MM.1S (cell line): ENCODE results near the gene ZPR1.

ENCODE experiments used
- DNase-seq: peaks from one replicate; pipeline ENCODE4 v3.0.0-alpha.2; 2015
- H2AFZ ChIP-seq: fragments of 300-600 bp; sonication (generic); 2 replicates; pipeline ENCODE4 v1.6.0; 2016; ENCODE audit warnings: antibody characterized with exemption, low read length
- H3F3A ChIP-seq: fragments of 300-600 bp; sonication (generic); 2 replicates; pipeline ENCODE4 v1.6.1; 2016; ENCODE audit warnings: mild to moderate bottlenecking, antibody characterized with exemption, low read length, moderate library complexity, mixed read lengths; ENCODE audit not compliant: insufficient read depth
- H3K27ac ChIP-seq: fragments of 300-600 bp; sonication (generic); 2 replicates; pipeline ENCODE4 v1.5.1; 2016; ENCODE audit warnings: mild to moderate bottlenecking, low read length
- H3K27me3 ChIP-seq: fragments of 300-600 bp; sonication (generic); replicated peaks from 2 replicates; pipeline ENCODE4 v1.6.0; 2016; ENCODE audit warnings: low read length; ENCODE audit not compliant: insufficient read depth
- H3K36me3 ChIP-seq: fragments of 300-600 bp; sonication (generic); replicated peaks from 2 replicates; pipeline ENCODE4 v1.6.1; 2016; ENCODE audit warnings: mild to moderate bottlenecking, low read length, mixed read lengths; ENCODE audit not compliant: insufficient read depth
- H3K4me1 ChIP-seq: fragments of 300-600 bp; sonication (generic); 2 replicates; pipeline ENCODE4 v1.6.1; 2016; ENCODE audit warnings: low read length, mixed read lengths
- H3K4me2 ChIP-seq: fragments of 300-600 bp; sonication (generic); 2 replicates; pipeline ENCODE4 v1.6.0; 2016; ENCODE audit warnings: low read depth, low read length
- H3K4me3 ChIP-seq: fragments of 300-600 bp; sonication (generic); 2 replicates; pipeline ENCODE4 v1.5.1; 2016; ENCODE audit warnings: low read length, mixed read lengths
- H3K79me2 ChIP-seq: fragments of 300-600 bp; sonication (generic); 2 replicates; pipeline ENCODE4 v1.6.1; 2016; ENCODE audit warnings: mixed run types, low read length, mixed read lengths
- H3K9ac ChIP-seq: fragments of 300-600 bp; sonication (generic); 2 replicates; pipeline ENCODE4 v1.6.1; 2016; ENCODE audit warnings: low read length, mixed read lengths
- H3K9me2 ChIP-seq: fragments of 300-600 bp; sonication (generic); replicated peaks from 2 replicates; pipeline ENCODE4 v1.6.1; 2016; ENCODE audit warnings: mild to moderate bottlenecking, low read length, mixed read lengths; ENCODE audit not compliant: insufficient read depth
- H3K9me3 ChIP-seq: fragments of 300-600 bp; sonication (generic); replicated peaks from 2 replicates; pipeline ENCODE4 v1.6.1; 2016; ENCODE audit warnings: mild to moderate bottlenecking, low read length, mixed read lengths; ENCODE audit not compliant: insufficient read depth
- H4K20me1 ChIP-seq: fragments of 300-600 bp; sonication (generic); 2 replicates; pipeline ENCODE4 v1.6.1; 2016; ENCODE audit warnings: mild to moderate bottlenecking, low read length, moderate library complexity, mixed read lengths; ENCODE audit not compliant: insufficient read depth
- CTCF ChIP-seq: fragments of 300-600 bp; sonication (generic); IDR thresholded peaks from 2 replicates; pipeline ENCODE4 v1.5.1; 2016; ENCODE audit warnings: antibody characterized with exemption, low read length, mixed read lengths
- EZH2 ChIP-seq: fragments of 300-600 bp; sonication (generic); optimal IDR thresholded peaks from 2 replicates; pipeline ENCODE3; 2017; ENCODE audit warnings: low read depth, mild to moderate bottlenecking, antibody characterized with exemption, low read length, mixed read lengths
- EZH2phosphoT487 ChIP-seq: fragments of 300-600 bp; sonication (generic); IDR thresholded peaks from 2 replicates; pipeline ENCODE4 v1.6.1; 2018; ENCODE audit warnings: antibody characterized with exemption, low read length

Gene ZPR1

GRCh38 chr11:116788975-116789374 lies 1.2 kb upstream of the ZPR1 start:
- no peak overlapping the region for H3K27ac ChIP-seq
- no peaks in the 10 kb centered on the region; the same call in 1 of the 2 replicates for H3F3A ChIP-seq
- H3K9me2 ChIP-seq, result no peaks in the 10 kb centered on the region
- no peak for DNase-seq
- H3K27me3 ChIP-seq, result no peaks in the 10 kb centered on the region
- H3K79me2 ChIP-seq, result peaks cover 26% of the 10 kb centered on the region
- no peaks in the 10 kb centered on the region for H3K9me3 ChIP-seq
- H3K9ac ChIP-seq, result no peak overlapping the region
- H4K20me1 ChIP-seq, result no peaks in the 10 kb centered on the region
- no peak overlapping the region for H3K4me3 ChIP-seq
- no peak overlapping the region for H3K4me2 ChIP-seq
- TF ChIP-seq CTCF, result no peak
- no peak for TF ChIP-seq EZH2phosphoT487
- no peak for TF ChIP-seq EZH2
- H3K36me3 ChIP-seq, result 0 out of 2 replicates have a peak, but pooled peaks cover 3% of the 10 kb centered on the region
- H2AFZ ChIP-seq, result no peak overlapping the region
- peaks cover 20% of the 10 kb centered on the region for H3K4me1 ChIP-seq

GRCh38 chr11:116788534-116788933 lies 711 bp upstream of the ZPR1 start:
- H3K9ac ChIP-seq, result peak overlapping the region; percentile 88; the same call in 1 of the 2 replicates
- no peak for DNase-seq
- H3K4me3 ChIP-seq, result peak overlapping the region; percentile 89
- TF ChIP-seq EZH2 (no peak), CTCF (no peak), EZH2phosphoT487 (no peak)
- H3K36me3 ChIP-seq, result 0 out of 2 replicates have a peak, but pooled peaks cover 3% of the 10 kb centered on the region
- peak overlapping the region; percentile 65 for H2AFZ ChIP-seq
- no peaks in the 10 kb centered on the region for H3K9me2 ChIP-seq
- no peaks in the 10 kb centered on the region; the same call in 1 of the 2 replicates for H3F3A ChIP-seq
- no peaks in the 10 kb centered on the region for H3K27me3 ChIP-seq
- no peaks in the 10 kb centered on the region for H3K9me3 ChIP-seq
- H3K79me2 ChIP-seq, result peaks cover 26% of the 10 kb centered on the region
- H3K27ac ChIP-seq, result no peak overlapping the region
- no peaks in the 10 kb centered on the region for H4K20me1 ChIP-seq
- peak overlapping the region; percentile 85 for H3K4me2 ChIP-seq
- H3K4me1 ChIP-seq, result peaks cover 20% of the 10 kb centered on the region

- Histone ChIP-seq H3K4me2 (peak overlapping the region; percentile 85), H3K4me3 (peak overlapping the region; percentile 89), H3K36me3 (0 out of 2 replicates have a peak, but pooled peaks cover 8% of the 10 kb centered on the region), H3K9me2 (no peaks in the 10 kb centered on the region), H3K79me2 (peaks cover 26% of the 10 kb centered on the region), H3K27ac (peak overlapping the region; percentile 28; the same call in 1 of the 2 replicates), H3K9ac (peak overlapping the region; percentile 88), H3K27me3 (no peaks in the 10 kb centered on the region), H3K4me1 (peaks cover 20% of the 10 kb centered on the region), H2AFZ (peak overlapping the region; percentile 65), H4K20me1 (no peaks in the 10 kb centered on the region), H3K9me3 (no peaks in the 10 kb centered on the region), H3F3A (no peaks in the 10 kb centered on the region; the same call in 1 of the 2 replicates)
- DNase-seq, result no peak
- TF ChIP-seq EZH2, result no peak
- no peak for TF ChIP-seq EZH2phosphoT487
- no peak for TF ChIP-seq CTCF
Observed at GRCh38 chr11:116787436-116787785, 412 bp downstream of the ZPR1 start.
